GM19463 (cell line): ENCODE results near the gene CACNB4.
A peak's percentile ranks its signal among the peaks of the same experiment; 100 is the strongest.
"Not testable (repeated sequence)": the region's sequence is repeated elsewhere in the genome, so short reads cannot be mapped to it uniquely, and the experiment has no call there.

Experiments used
- ATAC-seq: cut with Tn5 transposase; IDR thresholded peaks from one replicate; pipeline ENCODE4 v1.9.1; 2021; ENCODE audit warnings: mild to moderate bottlenecking, moderate library complexity; ENCODE audit not compliant: unreplicated experiment

Gene CACNB4

DNA sequence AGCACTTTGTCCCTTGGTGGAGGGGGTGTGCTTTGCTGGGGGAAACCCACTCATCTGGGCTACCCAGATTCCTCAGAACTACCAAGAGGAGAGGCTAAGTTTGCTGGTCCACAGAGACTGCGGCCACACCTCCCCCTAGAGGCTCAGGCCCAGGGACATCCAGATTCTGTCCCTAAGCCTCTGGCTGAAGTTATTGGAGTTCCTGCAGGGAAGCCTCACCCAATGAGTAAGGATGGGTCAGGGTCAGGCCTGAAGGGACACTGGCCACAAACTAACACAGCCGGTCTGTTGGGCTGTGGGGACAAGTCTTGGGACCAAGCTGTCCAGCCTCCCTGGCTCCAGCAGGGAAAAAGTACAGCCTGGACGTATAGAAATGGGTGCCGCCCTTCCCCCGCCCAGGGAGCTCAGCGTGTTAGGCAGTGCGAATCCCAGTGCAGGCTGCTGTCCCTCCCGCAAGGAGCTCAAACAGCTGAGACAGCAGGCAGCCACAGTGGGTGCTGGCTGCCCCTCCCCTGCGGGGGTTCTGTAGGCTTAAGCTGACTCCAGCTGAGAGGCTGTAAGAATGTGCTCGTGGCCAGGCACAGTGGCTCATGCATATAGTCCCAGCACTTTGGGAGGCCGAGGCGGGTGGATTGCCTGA, 183.7 kb downstream of the CACNB4 start:
- ATAC-seq, result no peak

DNA sequence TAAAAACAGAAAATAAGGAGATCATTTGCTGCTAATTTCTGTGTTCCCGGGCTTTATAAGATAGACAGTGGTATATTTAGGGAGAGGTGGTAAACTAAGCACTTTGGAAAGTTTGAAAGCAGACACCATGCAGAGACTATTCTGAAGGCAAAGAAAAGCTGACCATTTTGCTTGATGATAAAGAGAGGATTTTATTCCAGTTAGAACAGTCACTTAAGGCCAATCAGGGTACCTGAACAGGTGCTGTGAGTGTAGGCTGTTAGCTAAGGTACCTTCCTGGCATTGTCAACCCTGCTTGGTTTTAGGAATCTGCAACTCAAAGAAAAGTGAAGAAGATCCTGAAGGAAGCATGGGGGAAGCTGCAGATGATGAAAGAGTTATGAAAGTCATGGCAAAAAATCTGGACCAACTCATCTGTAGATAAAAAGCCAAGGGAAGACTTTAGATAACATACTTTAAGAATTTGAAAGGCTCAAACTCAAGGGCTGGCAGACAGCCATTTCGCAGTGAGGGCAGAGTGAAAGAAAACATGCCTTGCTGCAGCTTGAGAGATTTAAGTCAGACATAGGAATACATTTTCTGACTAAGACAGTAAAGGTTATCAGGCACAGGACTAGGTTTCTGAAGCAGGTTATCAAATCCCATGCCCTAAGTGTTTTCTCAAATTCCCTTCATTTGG, 190.5 kb downstream of the CACNB4 start:
- ATAC-seq, result no peak

DNA sequence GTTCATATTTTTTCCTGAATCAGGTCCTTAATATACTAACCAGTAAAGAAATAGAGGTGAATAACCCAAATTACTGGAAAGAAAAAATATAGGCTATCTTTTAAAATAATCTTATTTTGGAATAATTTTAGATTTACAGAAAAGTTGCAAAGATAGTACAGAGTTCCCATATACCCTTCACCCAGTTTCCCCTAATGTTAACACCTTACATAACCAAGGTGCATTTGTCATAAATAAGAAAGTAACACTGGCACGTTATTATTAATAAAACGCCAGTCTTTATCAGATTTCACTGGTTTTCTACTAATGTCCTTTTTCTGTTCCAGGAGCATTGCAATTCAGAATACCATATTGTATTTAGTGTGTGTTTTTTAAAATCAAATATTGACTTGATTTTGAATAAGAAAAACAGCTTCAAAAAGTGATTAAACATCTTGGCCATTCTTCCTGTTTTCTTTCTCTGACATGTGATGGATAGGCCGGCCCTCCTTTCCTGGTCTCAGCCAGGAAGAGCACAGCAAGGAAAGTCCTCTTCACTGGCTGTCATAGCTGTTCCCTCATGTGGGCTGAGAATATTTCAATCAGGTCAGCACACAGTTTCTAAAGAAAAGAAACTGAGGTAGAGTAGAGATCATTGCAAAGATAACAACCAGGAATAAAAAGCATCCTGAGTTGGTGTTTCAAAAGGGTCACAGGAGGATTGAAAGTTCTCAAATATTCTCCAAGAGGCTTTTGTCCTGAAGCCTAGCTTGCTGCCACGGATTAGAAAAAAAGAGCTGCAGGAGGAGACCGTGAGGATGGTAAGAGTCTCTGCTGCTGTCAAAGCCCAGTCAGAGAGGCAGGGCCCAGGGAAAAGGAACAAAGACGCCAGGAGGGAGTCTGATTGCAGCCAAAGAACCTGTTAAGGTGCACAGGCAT, 191.3 kb downstream of the CACNB4 start:
- ATAC-seq, result no peak

DNA sequence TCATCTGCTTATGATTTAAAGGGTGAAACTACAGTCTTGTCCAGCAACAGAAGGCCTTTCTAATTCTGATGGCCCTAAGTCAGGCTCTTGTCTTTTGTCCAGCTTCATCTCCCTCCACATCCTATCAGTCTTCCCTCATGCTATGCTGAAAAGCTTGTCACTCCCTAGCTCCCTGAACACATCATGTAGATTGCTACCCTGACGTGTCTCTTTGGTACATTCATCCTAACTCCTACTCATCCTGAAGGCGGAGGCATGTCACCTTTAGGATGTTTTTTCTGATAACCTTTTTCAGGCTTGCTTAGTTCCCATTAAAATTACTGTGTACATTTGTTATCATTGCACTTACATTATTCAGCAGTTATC, 192.2 kb downstream of the CACNB4 start:
- ATAC-seq, result peak; percentile 9

DNA sequence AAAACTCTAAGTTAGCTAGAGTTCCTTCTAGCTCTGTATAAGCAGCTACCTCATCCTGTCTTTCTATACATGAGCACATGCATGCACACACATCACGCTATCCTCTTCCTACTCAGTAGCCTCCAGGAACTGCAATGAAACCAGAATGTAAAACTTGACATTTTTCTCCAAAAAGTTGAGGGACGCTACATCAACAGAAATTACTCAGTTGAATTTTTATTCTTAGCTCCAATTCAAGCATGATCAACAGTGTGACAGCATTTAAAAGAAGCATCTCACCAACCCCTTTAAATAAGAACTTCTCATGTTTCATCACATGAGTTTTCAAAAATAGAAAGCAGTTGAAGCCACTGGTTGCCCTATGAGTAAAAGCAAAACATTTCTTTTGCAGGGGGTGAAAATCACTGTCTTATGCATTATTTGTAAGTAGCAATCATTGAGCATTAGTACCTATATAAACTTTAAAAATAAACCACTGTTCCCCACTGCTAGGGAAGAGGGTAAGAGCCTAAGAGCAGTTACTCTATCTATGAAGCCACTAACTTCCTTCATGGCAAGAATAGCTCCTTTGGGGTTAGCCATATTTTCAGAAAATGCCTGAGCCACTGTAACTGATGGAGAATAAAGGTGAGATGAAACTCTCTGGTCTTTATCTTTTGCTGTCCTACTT, 192.7 kb downstream of the CACNB4 start:
- ATAC-seq, result peak; percentile 77

DNA sequence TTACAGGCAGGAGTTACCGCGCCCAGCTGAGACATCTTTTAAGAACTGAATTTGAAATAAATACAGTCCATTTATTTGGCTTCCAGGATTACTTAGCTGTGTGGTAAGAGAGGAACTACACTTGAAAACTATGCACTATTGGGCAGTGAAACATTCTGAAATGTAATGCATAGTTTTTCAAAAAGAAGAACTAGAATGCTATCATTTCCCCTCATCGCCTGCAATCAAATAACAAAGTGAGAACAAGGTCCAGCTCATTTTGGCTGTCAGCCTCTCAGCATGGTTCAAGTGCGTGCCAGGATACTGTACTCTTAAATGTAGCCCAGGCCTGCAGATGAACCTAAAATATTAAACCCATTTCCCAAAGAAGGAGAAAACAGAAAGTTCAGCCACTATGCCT, 194.0 kb downstream of the CACNB4 start:
- no peak for ATAC-seq

DNA sequence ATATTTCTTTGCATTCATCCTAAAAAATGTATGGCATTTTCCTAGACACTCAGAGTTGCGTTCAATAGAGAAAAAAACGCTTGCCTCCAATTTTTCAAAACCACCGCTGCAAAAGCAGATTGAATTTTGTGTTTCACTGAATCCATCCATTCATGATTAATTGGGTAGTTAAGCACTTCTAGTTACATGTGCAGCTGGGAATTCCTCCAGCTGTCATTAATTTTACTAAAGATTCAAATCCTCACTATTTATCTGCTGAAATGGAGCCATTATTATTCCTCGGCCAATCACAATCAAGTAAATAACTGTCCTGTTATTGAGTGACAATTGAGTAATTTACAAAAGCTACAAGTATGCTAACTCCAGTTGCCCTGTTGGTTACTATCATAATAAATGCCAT, 194.8 kb downstream of the CACNB4 start:
- ATAC-seq, result no peak

DNA sequence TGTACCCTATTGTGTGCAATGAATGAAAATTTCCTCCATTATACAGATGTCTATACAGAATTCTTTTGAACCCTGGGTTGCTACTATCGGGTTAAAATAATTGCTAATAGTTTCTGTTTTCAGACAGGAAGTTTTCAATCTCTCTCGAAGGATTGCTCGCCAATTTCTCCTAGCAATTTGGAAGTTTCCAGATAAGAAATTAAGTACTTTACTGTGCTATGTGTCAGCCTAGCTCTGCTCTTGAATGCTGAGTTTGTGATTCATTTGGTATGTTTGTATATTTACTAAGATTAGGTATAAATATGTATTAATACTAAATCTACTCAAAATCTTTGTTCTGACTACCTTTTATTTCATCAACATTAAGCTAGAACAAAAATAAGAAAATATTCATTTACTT, 196.0 kb downstream of the CACNB4 start:
- ATAC-seq, result no peak

DNA sequence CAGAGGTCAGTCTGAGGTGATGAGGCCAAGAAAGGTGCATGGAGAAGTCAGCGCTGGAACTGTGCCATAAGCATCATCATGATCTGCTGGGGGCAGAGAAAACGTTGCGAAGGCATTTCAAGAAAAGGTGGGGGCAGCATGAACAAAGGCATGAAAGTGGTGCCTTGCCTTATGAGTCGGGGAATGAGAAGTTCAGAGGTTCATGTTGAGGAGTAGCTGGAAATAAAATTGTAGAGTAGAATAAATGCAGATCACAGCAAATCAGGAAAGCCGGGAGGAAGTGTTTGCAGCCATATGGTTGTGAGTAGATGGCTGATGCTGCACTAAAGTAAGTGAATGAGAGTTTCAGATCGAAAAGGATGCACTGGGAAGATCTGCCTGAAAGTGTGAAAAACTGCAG, 198.5 kb downstream of the CACNB4 start:
- no peak for ATAC-seq

DNA sequence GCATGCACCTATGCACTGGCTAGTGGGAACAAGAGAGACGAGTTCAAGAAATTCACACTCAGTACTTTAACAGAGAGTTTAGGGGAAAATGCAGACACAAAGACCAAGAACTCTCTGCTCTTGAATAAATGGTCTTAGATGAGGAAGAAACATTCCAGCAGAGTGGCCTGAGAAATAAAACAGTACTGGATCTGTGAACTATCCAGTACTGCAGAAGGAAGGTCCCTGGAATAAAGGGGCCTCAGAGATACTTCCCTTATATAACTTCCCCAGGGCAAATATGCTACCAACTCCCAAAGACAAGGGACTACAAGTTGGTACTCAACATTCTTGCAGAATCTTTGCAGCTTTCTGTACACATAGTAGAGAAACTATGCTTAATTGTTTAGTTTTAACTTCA, 199.7 kb downstream of the CACNB4 start:
- ATAC-seq, result no peak

DNA sequence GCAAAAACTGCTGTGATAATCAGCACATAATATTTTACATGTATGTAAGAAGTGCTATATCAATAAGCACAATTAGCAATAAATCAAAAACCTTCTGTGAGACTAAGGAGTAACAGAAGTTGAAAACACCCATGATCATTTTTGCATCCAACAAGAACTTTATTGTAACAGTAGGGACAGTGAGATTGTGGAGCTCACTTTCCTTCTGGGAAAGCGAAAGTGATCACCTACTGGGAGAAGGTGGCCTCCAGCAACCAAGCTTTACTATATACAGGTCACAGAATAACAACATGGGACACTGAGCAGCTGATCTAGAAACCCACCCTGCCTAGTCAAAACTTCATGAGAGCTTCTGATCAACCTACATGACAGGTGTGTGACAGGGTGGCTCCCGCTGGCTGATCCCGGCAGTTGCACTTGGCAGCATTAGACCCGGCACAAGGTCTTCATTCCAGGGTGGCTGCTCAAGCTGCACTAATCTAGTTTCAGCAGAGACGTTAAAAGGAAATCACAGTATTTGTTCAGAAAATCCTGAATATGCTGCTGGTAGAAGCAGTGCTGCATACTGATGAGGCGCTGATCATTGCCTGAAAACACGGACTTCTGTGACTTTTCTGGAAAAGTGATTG, 207.2 kb downstream of the CACNB4 start:
- ATAC-seq, result no peak

DNA sequence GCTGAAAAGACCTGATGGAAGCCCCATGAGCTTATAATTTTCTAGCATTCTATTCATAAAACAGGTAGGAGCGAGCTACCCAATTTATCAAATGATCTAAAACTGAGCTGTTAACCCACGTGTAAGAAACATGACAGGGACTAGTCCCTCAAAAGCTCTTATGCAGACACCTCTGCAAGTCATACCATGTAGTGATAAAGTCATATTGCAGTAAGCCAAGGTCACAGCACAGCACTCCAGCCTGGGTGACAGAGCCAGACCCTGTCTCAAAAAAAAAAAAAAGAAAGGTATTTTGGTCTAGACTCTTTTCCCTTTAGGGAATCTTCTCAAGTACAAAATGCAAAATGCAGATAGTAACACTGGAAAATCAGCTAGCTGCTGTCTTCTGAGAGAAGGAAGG, 211.7 kb downstream of the CACNB4 start:
- no peak for ATAC-seq

DNA sequence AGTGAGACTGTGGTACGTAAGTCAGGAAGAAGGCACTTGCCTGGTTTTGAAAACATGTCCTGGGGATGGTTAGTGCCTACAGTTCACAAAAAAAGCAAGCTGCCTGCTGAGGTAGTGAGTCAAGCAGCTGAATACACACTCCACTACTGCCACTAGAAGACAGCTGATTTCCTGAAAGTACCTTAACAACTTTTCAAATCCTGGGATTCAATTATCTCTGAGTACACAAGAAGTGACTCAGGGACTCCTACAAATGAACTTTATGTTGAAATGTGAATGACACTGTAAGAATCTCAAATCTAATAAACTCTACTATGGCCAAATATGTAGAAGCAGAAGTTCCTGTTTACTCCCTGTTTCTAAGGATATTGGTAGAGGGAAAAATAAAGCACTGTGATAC, 212.6 kb downstream of the CACNB4 start:
- no peak for ATAC-seq

DNA sequence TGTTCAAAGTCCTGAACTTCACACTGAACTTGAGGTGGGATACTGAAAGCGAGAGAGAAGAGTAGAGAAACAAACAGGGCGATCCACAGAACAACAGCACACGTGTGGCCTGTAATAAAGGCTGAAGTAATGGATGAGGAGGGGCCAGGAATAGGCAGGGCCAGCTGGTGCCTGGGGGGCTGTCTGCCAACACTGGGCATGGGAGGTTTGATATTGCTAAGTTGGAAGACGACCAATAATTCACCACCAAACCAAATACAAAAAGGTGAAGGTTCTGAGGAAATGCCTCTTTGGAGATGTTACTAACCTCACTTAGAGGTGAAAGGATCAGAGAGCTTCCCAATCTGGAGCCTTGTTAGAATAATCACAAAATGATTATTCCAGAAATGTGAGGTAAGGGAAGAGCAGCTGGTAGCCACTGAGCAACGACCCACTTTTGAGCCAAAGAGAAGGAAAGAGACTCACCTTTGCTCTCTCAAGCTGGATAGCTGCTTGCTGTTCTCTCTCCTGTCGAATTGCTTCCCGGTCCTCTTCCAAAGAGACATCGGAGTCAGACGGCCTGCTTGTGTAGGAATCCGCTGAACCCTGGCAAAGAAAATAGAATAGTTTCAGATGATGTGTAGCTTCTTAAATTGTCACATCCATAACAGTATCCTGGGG, 215.9 kb downstream of the CACNB4 start:
- ATAC-seq, result no peak

DNA sequence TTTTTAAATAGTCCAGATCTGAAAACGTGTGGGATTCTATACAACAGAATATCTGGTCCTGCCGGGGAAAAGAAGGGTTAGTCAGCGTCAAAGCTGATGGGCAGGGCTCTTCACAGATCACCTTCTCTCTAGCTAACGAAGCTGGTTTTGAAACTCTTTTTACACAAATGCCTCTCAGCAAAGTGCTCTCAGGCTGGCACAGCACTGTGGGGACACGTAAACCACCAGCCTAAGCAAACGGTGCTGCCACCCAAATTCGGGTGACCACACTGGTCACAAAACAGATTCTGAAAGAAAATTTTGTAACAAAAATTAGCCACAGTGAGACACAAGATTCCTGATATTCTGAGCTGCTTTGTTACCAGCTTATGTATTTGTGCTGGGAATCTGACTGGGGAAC, 217.5 kb downstream of the CACNB4 start:
- ATAC-seq, result no peak

DNA sequence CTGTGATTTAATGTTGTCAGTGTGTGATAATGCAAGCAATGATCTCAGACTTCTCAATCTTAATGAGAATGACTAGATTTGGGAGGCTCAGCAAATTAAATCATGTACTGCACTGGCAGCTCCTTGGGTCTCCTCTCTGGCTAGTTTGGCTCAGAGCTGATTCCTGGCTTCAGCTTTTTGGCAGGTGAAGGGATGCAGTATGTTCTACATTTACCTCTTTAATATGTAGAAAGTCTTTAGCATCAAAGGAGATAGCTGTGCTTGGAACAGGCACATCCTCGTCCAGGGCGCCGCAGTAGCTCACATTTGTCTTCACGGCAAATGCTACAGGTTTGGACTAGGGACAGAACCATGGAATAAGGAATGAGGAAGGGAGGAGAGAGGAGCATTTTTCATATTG, 218.3 kb downstream of the CACNB4 start:
- no peak for ATAC-seq

DNA sequence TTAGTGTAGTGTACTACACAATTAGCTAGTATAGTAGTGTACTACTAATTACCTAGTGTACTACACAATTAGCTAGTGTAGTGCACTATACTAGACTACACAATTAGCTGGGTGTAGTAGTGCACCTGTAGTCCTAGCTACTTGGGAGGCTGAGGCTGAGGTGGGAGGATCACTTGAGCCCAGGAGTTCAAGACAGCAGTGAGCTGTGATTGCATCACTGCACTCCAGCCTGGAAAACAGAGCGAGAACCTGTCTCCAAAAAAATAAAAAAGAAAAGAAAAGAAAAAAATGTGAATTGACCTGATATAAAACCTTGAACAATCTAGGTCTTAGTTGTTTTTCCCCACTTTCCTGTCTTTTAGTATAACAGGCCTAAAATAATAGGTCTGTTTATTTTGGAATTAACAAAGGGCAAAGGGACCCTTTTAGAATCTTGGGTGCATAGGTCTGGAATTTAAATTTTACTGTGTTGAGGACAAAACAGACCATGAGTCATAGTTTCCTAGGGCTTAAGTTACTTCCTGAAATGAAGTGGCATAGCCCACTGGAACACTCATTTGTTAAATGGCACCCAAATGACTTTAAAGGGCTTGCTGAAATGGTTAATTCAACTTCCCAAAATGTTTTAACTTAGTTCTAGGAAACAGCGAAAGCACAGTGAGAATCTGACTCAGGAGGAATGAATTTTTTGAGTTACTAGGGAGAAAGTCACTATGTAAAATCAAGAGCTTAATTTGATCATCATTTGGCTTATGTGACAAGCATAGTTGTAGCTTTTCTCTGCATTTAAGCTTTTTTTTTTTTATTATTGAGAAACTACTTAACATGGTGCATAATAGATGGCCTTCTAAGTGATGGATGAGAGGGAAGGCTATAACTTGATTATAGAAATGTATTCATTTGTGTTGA, 219.9 kb downstream of the CACNB4 start:
- peak; percentile 78 for ATAC-seq

DNA sequence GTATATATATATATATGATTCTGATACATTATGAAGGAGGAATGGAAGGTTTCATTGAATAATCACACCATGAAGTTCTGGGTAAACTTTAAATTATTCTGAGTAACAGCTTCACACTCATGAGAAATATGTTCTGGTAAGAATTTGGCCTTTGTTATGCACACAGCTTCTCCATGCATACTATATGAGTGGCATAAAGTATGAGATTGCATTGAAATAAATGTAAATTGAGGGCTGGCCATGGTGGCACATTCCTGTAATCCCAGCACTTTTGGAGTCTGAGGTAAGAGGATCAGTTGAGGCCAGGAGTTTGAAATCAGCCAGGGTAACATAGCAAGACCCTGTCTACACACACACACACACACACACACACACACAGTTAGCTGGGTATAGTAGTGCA, 220.6 kb downstream of the CACNB4 start:
- no peak for ATAC-seq

DNA sequence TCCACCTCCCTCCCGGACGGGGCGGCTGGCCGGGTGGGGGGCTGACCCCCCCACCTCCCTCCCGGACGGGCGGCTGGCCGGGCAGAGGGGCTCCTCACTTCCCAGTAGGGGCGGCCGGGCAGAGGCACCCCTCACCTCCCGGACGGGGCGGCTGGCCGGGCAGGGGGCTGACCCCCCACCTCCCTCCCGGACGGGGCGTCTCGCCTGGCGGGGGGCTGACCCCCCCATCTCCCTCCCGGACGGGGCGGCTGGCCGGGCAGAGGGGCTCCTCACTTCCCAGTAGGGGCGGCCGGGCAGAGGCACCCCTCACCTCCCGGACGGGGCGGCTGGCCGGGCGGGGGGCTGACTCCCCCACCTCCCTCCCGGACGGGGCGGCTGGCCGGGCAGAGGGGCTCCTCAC, 223.2 kb downstream of the CACNB4 start:
- not testable (repeated sequence) for ATAC-seq
